ENCODE measurements around the gene HS6ST3.

The HS6ST3 gene

GRCh38 chr13:96248103-96248502, 158.2 kb downstream of the HS6ST3 start:
- TF ChIP-seq, protein P1, sequence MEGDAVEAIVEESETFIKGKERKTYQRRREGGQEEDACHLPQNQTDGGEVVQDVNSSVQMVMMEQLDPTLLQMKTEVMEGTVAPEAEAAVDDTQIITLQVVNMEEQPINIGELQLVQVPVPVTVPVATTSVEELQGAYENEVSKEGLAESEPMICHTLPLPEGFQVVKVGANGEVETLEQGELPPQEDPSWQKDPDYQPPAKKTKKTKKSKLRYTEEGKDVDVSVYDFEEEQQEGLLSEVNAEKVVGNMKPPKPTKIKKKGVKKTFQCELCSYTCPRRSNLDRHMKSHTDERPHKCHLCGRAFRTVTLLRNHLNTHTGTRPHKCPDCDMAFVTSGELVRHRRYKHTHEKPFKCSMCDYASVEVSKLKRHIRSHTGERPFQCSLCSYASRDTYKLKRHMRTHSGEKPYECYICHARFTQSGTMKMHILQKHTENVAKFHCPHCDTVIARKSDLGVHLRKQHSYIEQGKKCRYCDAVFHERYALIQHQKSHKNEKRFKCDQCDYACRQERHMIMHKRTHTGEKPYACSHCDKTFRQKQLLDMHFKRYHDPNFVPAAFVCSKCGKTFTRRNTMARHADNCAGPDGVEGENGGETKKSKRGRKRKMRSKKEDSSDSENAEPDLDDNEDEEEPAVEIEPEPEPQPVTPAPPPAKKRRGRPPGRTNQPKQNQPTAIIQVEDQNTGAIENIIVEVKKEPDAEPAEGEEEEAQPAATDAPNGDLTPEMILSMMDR (IDR thresholded peaks at IDR 0.05; ENCODE audit: low read depth, low read length, poor library complexity, severe bottlenecking) = no peak
- TF ChIP-seq EZH2phosphoT487 (IDR thresholded peaks at IDR 0.05; ENCODE audit: borderline replicate concordance, low read length) = no peak

GRCh38 chr13:96248996-96249395, 159.1 kb downstream of the HS6ST3 start:
- H3K9me2 ChIP-seq (replicated peaks; ENCODE audit: control insufficient read depth, low read length) = no peaks in the 10 kb centered on the region; the same call in 1 of the 2 replicates
- H3K4me1 ChIP-seq (ENCODE audit: control insufficient read depth, low read length) = no peaks in the 10 kb centered on the region
- no peaks in the 10 kb centered on the region for H3K36me3 ChIP-seq (ENCODE audit: control insufficient read depth, low read length)
- no peak overlapping the region for H3K4me3 ChIP-seq (ENCODE audit: low read length)
- no peaks in the 10 kb centered on the region for H3K27me3 ChIP-seq (ENCODE audit: control insufficient read depth, low read length)
- no peaks in the 10 kb centered on the region for H3K9me3 ChIP-seq (ENCODE audit: control insufficient read depth, insufficient read depth, low read length)
- no peaks in the 10 kb centered on the region for H4K20me1 ChIP-seq (ENCODE audit: control insufficient read depth, insufficient read depth, low read depth, low read length)
- no peaks in the 10 kb centered on the region for H3F3A ChIP-seq (ENCODE audit: control insufficient read depth, insufficient read depth)
- TF ChIP-seq EZH2phosphoT487 (IDR thresholded peaks at IDR 0.05; ENCODE audit: borderline replicate concordance, low read length) = no peak
- TF ChIP-seq, protein P1 (IDR thresholded peaks at IDR 0.05; ENCODE audit: low read depth, low read length, poor library complexity, severe bottlenecking) = no peak
- H3K27ac ChIP-seq (ENCODE audit: low read depth, low read length) = no peak overlapping the region
- H3K79me2 ChIP-seq (ENCODE audit: control insufficient read depth, low read length) = no peaks in the 10 kb centered on the region
- no peak overlapping the region for H3K4me2 ChIP-seq (ENCODE audit: low read length)

More at GRCh38 chr13:96248103-96248502, 158.2 kb downstream of the HS6ST3 start:
- Histone ChIP-seq H3K27me3 (ENCODE audit: control insufficient read depth, low read length) (no peaks in the 10 kb centered on the region), H3K4me2 (ENCODE audit: low read length) (no peak overlapping the region), H3K36me3 (ENCODE audit: control insufficient read depth, low read length) (no peaks in the 10 kb centered on the region), H3K9me2 (replicated peaks; ENCODE audit: control insufficient read depth, low read length) (no peaks in the 10 kb centered on the region; the same call in 1 of the 2 replicates), H3K27ac (ENCODE audit: low read depth, low read length) (no peak overlapping the region), H4K20me1 (ENCODE audit: control insufficient read depth, insufficient read depth, low read depth, low read length) (no peaks in the 10 kb centered on the region), H3K4me1 (ENCODE audit: control insufficient read depth, low read length) (no peaks in the 10 kb centered on the region), H3K79me2 (ENCODE audit: control insufficient read depth, low read length) (no peaks in the 10 kb centered on the region), H3K4me3 (ENCODE audit: low read length) (no peak overlapping the region), H3F3A (ENCODE audit: control insufficient read depth, insufficient read depth) (no peaks in the 10 kb centered on the region), H3K9me3 (ENCODE audit: control insufficient read depth, insufficient read depth, low read length) (no peaks in the 10 kb centered on the region)

DNA sequence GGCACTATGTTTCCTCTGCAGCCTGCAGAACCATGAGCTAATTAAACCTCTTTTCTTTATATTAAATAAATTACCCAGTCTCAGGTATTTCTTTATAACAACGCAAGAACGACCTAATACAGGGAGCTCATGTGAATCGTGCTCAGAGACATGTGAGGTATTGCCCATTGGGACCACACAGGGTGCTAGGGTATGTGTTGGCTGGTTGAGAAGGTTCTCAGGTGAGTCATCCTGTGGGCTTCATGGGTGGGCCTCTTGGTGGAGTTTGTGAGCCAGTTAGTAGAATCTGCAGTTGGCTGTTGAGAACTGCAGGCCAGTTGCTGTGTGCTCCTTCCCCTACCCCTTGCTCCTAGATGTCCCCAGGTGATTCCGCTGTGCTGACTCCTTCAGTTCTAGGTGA, 163.0 kb downstream of the HS6ST3 start:
- Histone ChIP-seq H3K27ac (ENCODE audit: low read depth, low read length) (no peak overlapping the region), H3K79me2 (ENCODE audit: control insufficient read depth, low read length) (no peaks in the 10 kb centered on the region), H3K27me3 (ENCODE audit: control insufficient read depth, low read length) (no peaks in the 10 kb centered on the region), H3K9me2 (replicated peaks; ENCODE audit: control insufficient read depth, low read length) (no peaks in the 10 kb centered on the region), H3K4me2 (ENCODE audit: low read length) (no peak overlapping the region), H3F3A (ENCODE audit: control insufficient read depth, insufficient read depth) (no peaks in the 10 kb centered on the region), H4K20me1 (ENCODE audit: control insufficient read depth, insufficient read depth, low read depth, low read length) (no peaks in the 10 kb centered on the region), H3K9me3 (ENCODE audit: control insufficient read depth, insufficient read depth, low read length) (no peaks in the 10 kb centered on the region), H3K4me1 (ENCODE audit: control insufficient read depth, low read length) (no peaks in the 10 kb centered on the region), H3K36me3 (ENCODE audit: control insufficient read depth, low read length) (no peaks in the 10 kb centered on the region), H3K4me3 (ENCODE audit: low read length) (no peak overlapping the region)
- TF ChIP-seq EZH2phosphoT487 (IDR thresholded peaks at IDR 0.05; ENCODE audit: borderline replicate concordance, low read length) = no peak
- TF ChIP-seq, protein P1 (IDR thresholded peaks at IDR 0.05; ENCODE audit: low read depth, low read length, poor library complexity, severe bottlenecking) = no peak

All from DOHH2 (cell line).